H1 (cell line): ENCODE results near the gene PURB. TPM values are rescaled to one million over a fixed set of nuclear protein-coding genes. Genes with fewer than 3 reads are reported as not detected.

Experiments
- polyA plus RNA-seq, 7 experiments: library from polyadenylated mRNA; depleted of rRNA in 3 of 7; stranded (reverse) in 5 of 7; unstranded in 2 of 7; fragments of >200 nt in 5 of 7; fragments of 200-250 nt in 2 of 7; gene quantifications; 1 replicate in 5 of 7; 2 replicates in 1 of 7; 4 replicates in 1 of 7; pipeline versions ENCODE4 v1.2.1 to v1.2.3, GENCODE V29; 2011 to 2013; ENCODE audit warnings: missing spikeins in 2 of 7, mixed read lengths in 2 of 7
- total RNA-seq: library from RNA; stranded (reverse); fragmentation: NEBNext Ultra II Directional; extraction: Animal tissue kit (Norgen Biotek cat#: 25700); gene quantifications from 2 replicates; pipeline ENCODE4 v1.2.1, GENCODE V29; 2021
- TF ChIP-seq, protein P1 (sequence below): IDR thresholded peaks from 2 replicates; pipeline ENCODE4 v1.6.1; 2011; ENCODE audit warnings: low read length, improper control_type of control experiment

PURB gene
- total and polyA plus RNA-seq, 2 of the 8 experiments (the other 6 are each of a cell fraction or from before 2014, with no cell fraction given) = 3.3 to 22.7 TPM

DNA sequence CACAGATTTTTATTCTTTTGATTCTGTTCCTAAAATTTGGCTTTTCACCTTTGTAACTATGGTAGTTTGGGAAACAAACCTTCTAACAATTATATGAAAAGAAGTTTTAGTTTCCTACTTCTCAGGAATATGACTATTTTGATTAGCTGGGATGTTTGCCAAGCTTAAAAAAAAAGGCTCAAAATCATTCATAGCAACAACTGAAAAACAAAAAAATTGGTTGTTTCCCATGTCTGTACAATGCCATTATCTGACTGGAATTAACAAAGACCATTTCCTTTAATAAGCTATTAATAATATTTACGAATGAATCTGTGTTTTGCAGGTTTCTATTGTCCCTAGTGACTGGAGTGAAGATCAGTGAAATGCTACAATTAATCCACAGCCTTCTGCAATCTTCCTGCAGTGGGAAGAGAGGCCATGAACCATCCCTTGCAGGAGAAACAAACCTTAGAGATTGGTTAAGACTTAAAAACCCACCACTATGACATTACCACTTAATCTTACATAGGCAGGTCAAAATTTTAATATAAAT, 4.2 kb downstream of the PURB start (continued):
- TF ChIP-seq, protein P1, sequence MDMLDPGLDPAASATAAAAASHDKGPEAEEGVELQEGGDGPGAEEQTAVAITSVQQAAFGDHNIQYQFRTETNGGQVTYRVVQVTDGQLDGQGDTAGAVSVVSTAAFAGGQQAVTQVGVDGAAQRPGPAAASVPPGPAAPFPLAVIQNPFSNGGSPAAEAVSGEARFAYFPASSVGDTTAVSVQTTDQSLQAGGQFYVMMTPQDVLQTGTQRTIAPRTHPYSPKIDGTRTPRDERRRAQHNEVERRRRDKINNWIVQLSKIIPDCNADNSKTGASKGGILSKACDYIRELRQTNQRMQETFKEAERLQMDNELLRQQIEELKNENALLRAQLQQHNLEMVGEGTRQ = no peak
